ENCODE results near the gene CPD. TPM values are rescaled to one million over a fixed set of nuclear protein-coding genes. Genes with fewer than 3 reads are reported as not detected.

Gene CPD
- total and polyA plus RNA-seq, 9 of the 15 experiments (the other 6 are each of a cell fraction or from before 2014, with no cell fraction given): 4.5 to 24.4 (median 20.4) TPM

- POLR2A ChIA-PET: interaction anchor here (0.6 to 1.9 kb wide), 2 partner anchors 189 to 232 kb away, joined by 3 to 9 read pairs; no protein-coding TSS in a partner anchor
- TF ChIP-seq SRF (CRISPR knock-in tag; IDR thresholded peaks at IDR 0.05) (no peak), CHD4 (IDR thresholded peaks at IDR 0.05; ENCODE audit: insufficient read depth, insufficient replicate concordance, low read depth, low read length, poor library complexity, severe bottlenecking) (no peak), ZNF175 (CRISPR knock-in tag; IDR thresholded peaks at IDR 0.05; ENCODE audit: low read depth) (no peak), MYBL2 (IDR thresholded peaks at IDR 0.05; ENCODE audit: low read depth) (no peak), MYBL2 (CRISPR knock-in tag; IDR thresholded peaks at IDR 0.05; ENCODE audit: borderline replicate concordance) (no peak), CBFA2T2 (conservative IDR thresholded peaks at IDR 0.05) (no peak), FOXP4 (CRISPR knock-in tag; IDR thresholded peaks at IDR 0.05; ENCODE audit: borderline replicate concordance) (no peak), POLR2G (IDR thresholded peaks at IDR 0.05; ENCODE audit: low read depth, low read length) (no peak), TRIM24 (IDR thresholded peaks at IDR 0.05) (no peak), RCOR1 (IDR thresholded peaks at IDR 0.05; ENCODE audit: borderline replicate concordance in 1 of 2, low read depth in 2 of 2, low read length in 2 of 2) (no peak), MEF2A (IDR thresholded peaks at IDR 0.05; ENCODE audit: control insufficient read depth, low read depth, low read length) (no peak), STAT5B (CRISPR knock-in tag; IDR thresholded peaks at IDR 0.05) (no peak), FOXA1 (IDR thresholded peaks at IDR 0.05; ENCODE audit: borderline replicate concordance) (no peak)
- TF ChIP-seq, protein P1, sequence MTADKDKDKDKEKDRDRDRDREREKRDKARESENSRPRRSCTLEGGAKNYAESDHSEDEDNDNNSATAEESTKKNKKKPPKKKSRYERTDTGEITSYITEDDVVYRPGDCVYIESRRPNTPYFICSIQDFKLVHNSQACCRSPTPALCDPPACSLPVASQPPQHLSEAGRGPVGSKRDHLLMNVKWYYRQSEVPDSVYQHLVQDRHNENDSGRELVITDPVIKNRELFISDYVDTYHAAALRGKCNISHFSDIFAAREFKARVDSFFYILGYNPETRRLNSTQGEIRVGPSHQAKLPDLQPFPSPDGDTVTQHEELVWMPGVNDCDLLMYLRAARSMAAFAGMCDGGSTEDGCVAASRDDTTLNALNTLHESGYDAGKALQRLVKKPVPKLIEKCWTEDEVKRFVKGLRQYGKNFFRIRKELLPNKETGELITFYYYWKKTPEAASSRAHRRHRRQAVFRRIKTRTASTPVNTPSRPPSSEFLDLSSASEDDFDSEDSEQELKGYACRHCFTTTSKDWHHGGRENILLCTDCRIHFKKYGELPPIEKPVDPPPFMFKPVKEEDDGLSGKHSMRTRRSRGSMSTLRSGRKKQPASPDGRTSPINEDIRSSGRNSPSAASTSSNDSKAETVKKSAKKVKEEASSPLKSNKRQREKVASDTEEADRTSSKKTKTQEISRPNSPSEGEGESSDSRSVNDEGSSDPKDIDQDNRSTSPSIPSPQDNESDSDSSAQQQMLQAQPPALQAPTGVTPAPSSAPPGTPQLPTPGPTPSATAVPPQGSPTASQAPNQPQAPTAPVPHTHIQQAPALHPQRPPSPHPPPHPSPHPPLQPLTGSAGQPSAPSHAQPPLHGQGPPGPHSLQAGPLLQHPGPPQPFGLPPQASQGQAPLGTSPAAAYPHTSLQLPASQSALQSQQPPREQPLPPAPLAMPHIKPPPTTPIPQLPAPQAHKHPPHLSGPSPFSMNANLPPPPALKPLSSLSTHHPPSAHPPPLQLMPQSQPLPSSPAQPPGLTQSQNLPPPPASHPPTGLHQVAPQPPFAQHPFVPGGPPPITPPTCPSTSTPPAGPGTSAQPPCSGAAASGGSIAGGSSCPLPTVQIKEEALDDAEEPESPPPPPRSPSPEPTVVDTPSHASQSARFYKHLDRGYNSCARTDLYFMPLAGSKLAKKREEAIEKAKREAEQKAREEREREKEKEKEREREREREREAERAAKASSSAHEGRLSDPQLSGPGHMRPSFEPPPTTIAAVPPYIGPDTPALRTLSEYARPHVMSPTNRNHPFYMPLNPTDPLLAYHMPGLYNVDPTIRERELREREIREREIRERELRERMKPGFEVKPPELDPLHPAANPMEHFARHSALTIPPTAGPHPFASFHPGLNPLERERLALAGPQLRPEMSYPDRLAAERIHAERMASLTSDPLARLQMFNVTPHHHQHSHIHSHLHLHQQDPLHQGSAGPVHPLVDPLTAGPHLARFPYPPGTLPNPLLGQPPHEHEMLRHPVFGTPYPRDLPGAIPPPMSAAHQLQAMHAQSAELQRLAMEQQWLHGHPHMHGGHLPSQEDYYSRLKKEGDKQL (CRISPR knock-in tag; IDR thresholded peaks at IDR 0.05; ENCODE audit: borderline replicate concordance): no peak
Observed at GRCh38 chr17:30337393-30337999, 41.2 kb upstream of the CPD start.

More at GRCh38 chr17:30337393-30337999, 41.2 kb upstream of the CPD start:
- H3K79me2 ChIP-seq (ENCODE audit: control insufficient read depth, insufficient read depth, low read length): no peaks in the 10 kb centered on the region
- 0 out of 4 replicates have a peak overlapping the region, but pooled peaks of 1 of the 2 experiments have one; percentile 49 for H3K9ac ChIP-seq (ENCODE audit: insufficient read depth in 1 of 2, low read depth in 2 of 2, low read length in 2 of 2)
- no peak overlapping the region for H3K27ac ChIP-seq (ENCODE audit: extremely low read depth, low read depth, low read length)
- H3K4me3 ChIP-seq: no peak overlapping the region
- H3K9me3 ChIP-seq (replicated peaks; ENCODE audit: control insufficient read depth, insufficient read depth, low read depth, low read length): no peaks in the 10 kb centered on the region
- CTCF ChIA-PET (ENCODE audit: low intra/inter-chr PET ratio): interaction anchor here (0.7 to 2.5 kb wide), 7 partner anchors 60 to 243 kb away, joined by 3 to 29 read pairs (median 6); no protein-coding TSS in a partner anchor
- FAIRE-seq: no peak
- no peaks in the 10 kb centered on the region for H3K9me1 ChIP-seq (ENCODE audit: control insufficient read depth, insufficient read depth, low read length)
- no peaks in the 10 kb centered on the region for H4K20me1 ChIP-seq (replicated peaks; ENCODE audit: control insufficient read depth, insufficient read depth, low read length)
- WGBS (ENCODE audit: insufficient coverage, low coverage, missing lambda C conversion rate): 83% methylated on average over 1 of the region's 1 CpG
- no peaks in the 10 kb centered on the region for H3K27me3 ChIP-seq (ENCODE audit: control insufficient read depth in 2 of 2, insufficient read depth in 2 of 2, low read length in 2 of 2)
- no peak overlapping the region for H2AFZ ChIP-seq (ENCODE audit: low read depth, low read length)
- BruUV-seq (replicated peaks): no TSS peak
- no peak overlapping the region for H3K4me2 ChIP-seq (ENCODE audit: insufficient read depth, low read length)
- no peak for ATAC-seq
- intact Hi-C loops (cut with micrococcal nuclease): loop anchor here (2.0 to 10.0 kb wide), 2 partner anchors 63 to 311 kb away; no protein-coding TSS in a partner anchor
- no peak for DNase-seq (ENCODE audit: extremely low read depth in 1 of 4, low spot score in 3 of 4)
- H3K4me1 ChIP-seq (replicated peaks in 1 of 2; ENCODE audit: control insufficient read depth in 2 of 2, insufficient read depth in 2 of 2, low read length in 2 of 2): peaks cover 0 to 5% of the 10 kb centered on the region in 2 experiments; a peak in 1 of 5 replicates
- in situ Hi-C loops (cut with MboI): loop anchor here (5.0 to 25.0 kb wide), 2 partner anchors 230 to 375 kb away; no protein-coding TSS in a partner anchor
- no peaks in the 10 kb centered on the region for H3K36me3 ChIP-seq (ENCODE audit: control insufficient read depth, insufficient read depth, low read length)
